BLaER1 (cell line): ENCODE data around the gene ZNF417.
"Not testable (repeated sequence)": the region's sequence is repeated elsewhere in the genome, so short reads cannot be mapped to it uniquely, and the experiment has no call there.

Source experiments
- H3K27ac ChIP-seq: shearing (Covaris generic); formaldehyde crosslinking; 2 replicates; pipeline ENCODE4 v1.8.1; 2022
- H3K27me3 ChIP-seq: shearing (Covaris generic); formaldehyde crosslinking; 2 replicates; pipeline ENCODE4 v1.8.1; 2022
- H3K36me3 ChIP-seq: shearing (Covaris generic); formaldehyde crosslinking; 2 replicates; pipeline ENCODE4 v1.8.1; 2022
- H3K4me1 ChIP-seq: shearing (Covaris generic); formaldehyde crosslinking; 2 replicates; pipeline ENCODE4 v1.8.1; 2022
- H3K4me2 ChIP-seq: shearing (Covaris generic); formaldehyde crosslinking; 2 replicates; pipeline ENCODE4 v1.8.1; 2022
- H3K4me3 ChIP-seq: shearing (Covaris generic); formaldehyde crosslinking; 2 replicates; pipeline ENCODE4 v1.8.1; 2022
- H3K9ac ChIP-seq: shearing (Covaris generic); formaldehyde crosslinking; 2 replicates; pipeline ENCODE4 v1.8.1; 2022
- H3K9me3 ChIP-seq: shearing (Covaris generic); formaldehyde crosslinking; 2 replicates; pipeline ENCODE4 v1.8.1; 2022
- H4K20me1 ChIP-seq: shearing (Covaris generic); formaldehyde crosslinking; 2 replicates; pipeline ENCODE4 v1.8.1; 2022
- Cebpa-rat ChIP-seq: shearing (Covaris generic); IDR thresholded peaks from 2 replicates; pipeline ENCODE4 v1.8.1; 2022

The ZNF417 gene

DNA sequence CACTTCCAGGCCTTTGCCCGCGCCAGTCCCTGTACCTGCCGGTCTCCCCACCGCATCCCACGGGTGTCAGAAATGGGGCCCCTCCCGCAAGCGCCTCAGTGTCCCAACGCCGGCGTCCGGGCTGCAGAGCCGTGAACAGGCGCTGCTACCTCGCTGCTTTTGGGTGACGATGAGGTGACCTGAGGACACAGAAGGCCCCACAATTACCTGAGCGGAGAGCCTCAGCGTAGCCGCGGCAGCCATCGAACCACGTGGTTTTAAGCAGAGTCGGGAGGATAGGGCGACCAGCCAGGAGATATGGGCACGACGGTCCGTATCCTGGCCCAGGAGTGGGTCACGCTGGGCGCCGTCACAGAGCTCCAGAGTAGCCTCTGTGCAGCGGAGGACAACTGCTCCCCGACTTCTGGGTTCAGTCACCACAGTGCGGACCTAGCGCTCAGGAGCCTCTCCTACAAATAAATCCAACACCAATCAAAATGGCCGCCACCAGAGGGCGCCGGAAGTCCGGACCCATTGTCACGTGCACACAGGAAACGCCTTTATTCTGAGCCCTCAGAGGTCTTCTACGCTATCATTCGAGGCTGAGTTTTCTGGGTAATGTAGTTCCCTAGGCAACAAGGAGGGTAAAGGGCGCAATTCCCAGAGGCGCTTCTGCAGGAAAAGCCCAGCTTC, 27.7 kb downstream of the ZNF417 start, which contains the start of gene ZNF814:
TSS of gene ZNF814 (minus strand) at position 478 of the 672 bp plus-strand sequence. CDS start at position 243, 235 bp downstream.
- no peak for TF ChIP-seq Cebpa-rat
- peak within 1 kb of the TSS; percentile 87 for H3K4me3 ChIP-seq
- H3K27ac ChIP-seq, result peak within 1 kb of the TSS; percentile 91
- H3K4me1 ChIP-seq, result peaks cover 13% of the 10 kb centered on the region
- peaks cover 44% of the 10 kb centered on the region for H3K9me3 ChIP-seq
- H3K36me3 ChIP-seq, result peaks cover 37% of the 10 kb centered on the region
- H3K4me2 ChIP-seq, result peak within 1 kb of the TSS; percentile 87
- H4K20me1 ChIP-seq, result no peaks in the 10 kb centered on the region
- peak within 1 kb of the TSS; percentile 93 for H3K9ac ChIP-seq
- H3K27me3 ChIP-seq, result no peaks in the 10 kb centered on the region

DNA sequence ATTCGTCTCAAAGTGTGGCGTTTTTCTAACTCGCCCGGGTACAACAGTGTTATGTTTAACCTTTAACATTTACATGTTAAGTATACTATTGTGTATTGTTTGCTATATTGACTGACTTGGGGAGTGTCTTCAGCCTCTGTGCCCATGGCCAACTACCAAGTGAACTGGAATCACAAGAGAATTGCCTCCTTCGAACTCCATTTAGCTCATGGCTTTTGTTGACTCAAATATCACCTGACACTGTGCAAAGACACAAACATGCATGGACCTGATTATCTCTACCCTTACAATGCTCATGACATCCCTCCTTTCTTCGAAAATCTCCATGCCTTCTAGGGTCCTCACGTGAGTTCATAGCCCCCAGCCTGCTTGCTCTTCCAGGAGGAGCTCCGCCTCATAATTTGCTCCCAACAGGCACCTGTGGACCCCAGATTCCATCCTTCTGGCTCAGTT, 28.3 kb downstream of the ZNF417 start:
- Histone ChIP-seq H3K27me3 (no peaks in the 10 kb centered on the region), H3K9ac (peak overlapping the region; percentile 93), H3K4me2 (peak overlapping the region; percentile 87), H3K27ac (peak overlapping the region; percentile 91), H3K36me3 (peaks cover 42% of the 10 kb centered on the region), H3K4me1 (peaks cover 13% of the 10 kb centered on the region), H3K4me3 (peak overlapping the region; percentile 87), H3K9me3 (peaks cover 49% of the 10 kb centered on the region), H4K20me1 (no peaks in the 10 kb centered on the region)
- no peak for TF ChIP-seq Cebpa-rat

- TF ChIP-seq Cebpa-rat, result no peak
Observed at GRCh38 chr19:57887195-57887941, 29.0 kb downstream of the ZNF417 start.

DNA sequence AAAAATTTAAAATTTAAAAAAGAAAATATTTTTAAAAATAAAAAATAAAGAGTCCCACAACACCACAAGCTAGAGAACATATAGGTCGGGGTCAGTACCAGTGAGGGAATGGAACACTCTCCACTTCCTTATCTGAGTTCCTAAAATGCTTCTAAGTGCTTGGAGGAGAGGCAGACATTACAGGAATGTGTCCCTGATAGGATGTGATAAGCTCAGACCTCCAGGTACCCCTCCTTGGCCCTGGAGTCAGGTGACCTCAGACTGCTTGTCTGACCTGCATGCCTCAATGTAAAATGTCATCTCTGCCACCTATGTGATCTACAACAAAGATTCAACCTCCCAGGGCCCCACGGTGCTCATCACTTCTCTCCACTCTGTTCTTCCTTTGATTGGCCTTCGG, 30.3 kb downstream of the ZNF417 start:
- Histone ChIP-seq H3K27me3 (no peaks in the 10 kb centered on the region), H3K9ac (no peak overlapping the region), H3K4me2 (no peak overlapping the region), H3K4me1 (peaks cover 13% of the 10 kb centered on the region), H3K9me3 (peaks cover 56% of the 10 kb centered on the region), H4K20me1 (no peaks in the 10 kb centered on the region), H3K36me3 (peaks cover 50% of the 10 kb centered on the region), H3K27ac (no peak overlapping the region), H3K4me3 (peak overlapping the region; percentile 87; the same call in 1 of the 2 replicates)
- no peak for TF ChIP-seq Cebpa-rat

More at GRCh38 chr19:57887195-57887941, 29.0 kb downstream of the ZNF417 start:
- peak overlapping the region; percentile 87 for H3K4me2 ChIP-seq
- H3K27ac ChIP-seq, result no peak overlapping the region
- no peaks in the 10 kb centered on the region for H3K27me3 ChIP-seq
- H3K4me3 ChIP-seq, result peak overlapping the region; percentile 87
- no peaks in the 10 kb centered on the region for H4K20me1 ChIP-seq
- H3K9me3 ChIP-seq, result peaks cover 56% of the 10 kb centered on the region
- peaks cover 13% of the 10 kb centered on the region for H3K4me1 ChIP-seq
- H3K9ac ChIP-seq, result peak overlapping the region; percentile 93
- peaks cover 50% of the 10 kb centered on the region for H3K36me3 ChIP-seq

GRCh38 chr19:57873883-57874799, 42.3 kb downstream of the ZNF417 start:
- H3K36me3 ChIP-seq, result peaks cover 96% of the 10 kb centered on the region

GRCh38 chr19:57872450-57872849, 43.9 kb downstream of the ZNF417 start:
- H3K4me2 ChIP-seq, result no peak overlapping the region
- H3K4me3 ChIP-seq, result no peak overlapping the region
- H3K4me1 ChIP-seq, result no peaks in the 10 kb centered on the region
- H3K9ac ChIP-seq, result no peak overlapping the region
- H3K36me3 ChIP-seq, result peaks cover 98% of the 10 kb centered on the region
- no peaks in the 10 kb centered on the region for H3K27me3 ChIP-seq
- peaks cover 12% of the 10 kb centered on the region; the same call in 1 of the 2 replicates for H4K20me1 ChIP-seq
- H3K27ac ChIP-seq, result no peak overlapping the region
- no peak for TF ChIP-seq Cebpa-rat
- H3K9me3 ChIP-seq, result peaks cover 89% of the 10 kb centered on the region

More at GRCh38 chr19:57873883-57874799, 42.3 kb downstream of the ZNF417 start:
- H4K20me1 ChIP-seq, result peaks cover 10% of the 10 kb centered on the region; the same call in 1 of the 2 replicates
- not testable (repeated sequence) for H3K9ac ChIP-seq, H3K4me1 ChIP-seq, H3K27ac ChIP-seq, H3K27me3 ChIP-seq, H3K4me2 ChIP-seq
- H3K4me3 ChIP-seq, result 0 out of 2 replicates have a peak overlapping the region, but pooled peaks have one; percentile 25
- peaks cover 97% of the 10 kb centered on the region for H3K9me3 ChIP-seq

GRCh38 chr19:57870225-57870624, 46.2 kb downstream of the ZNF417 start:
- H3K36me3 ChIP-seq, result peaks cover 96% of the 10 kb centered on the region
- peaks cover 30% of the 10 kb centered on the region for H4K20me1 ChIP-seq
- no peak for TF ChIP-seq Cebpa-rat
- no peak overlapping the region for H3K4me2 ChIP-seq
- H3K9me3 ChIP-seq, result peaks cover 67% of the 10 kb centered on the region
- H3K4me1 ChIP-seq, result no peaks in the 10 kb centered on the region
- no peak overlapping the region for H3K9ac ChIP-seq
- H3K4me3 ChIP-seq, result no peak overlapping the region
- no peak overlapping the region for H3K27ac ChIP-seq
- no peaks in the 10 kb centered on the region for H3K27me3 ChIP-seq

- H3K36me3 ChIP-seq, result peaks cover 96% of the 10 kb centered on the region
Observed at GRCh38 chr19:57869655-57870054, 46.7 kb downstream of the ZNF417 start.

DNA sequence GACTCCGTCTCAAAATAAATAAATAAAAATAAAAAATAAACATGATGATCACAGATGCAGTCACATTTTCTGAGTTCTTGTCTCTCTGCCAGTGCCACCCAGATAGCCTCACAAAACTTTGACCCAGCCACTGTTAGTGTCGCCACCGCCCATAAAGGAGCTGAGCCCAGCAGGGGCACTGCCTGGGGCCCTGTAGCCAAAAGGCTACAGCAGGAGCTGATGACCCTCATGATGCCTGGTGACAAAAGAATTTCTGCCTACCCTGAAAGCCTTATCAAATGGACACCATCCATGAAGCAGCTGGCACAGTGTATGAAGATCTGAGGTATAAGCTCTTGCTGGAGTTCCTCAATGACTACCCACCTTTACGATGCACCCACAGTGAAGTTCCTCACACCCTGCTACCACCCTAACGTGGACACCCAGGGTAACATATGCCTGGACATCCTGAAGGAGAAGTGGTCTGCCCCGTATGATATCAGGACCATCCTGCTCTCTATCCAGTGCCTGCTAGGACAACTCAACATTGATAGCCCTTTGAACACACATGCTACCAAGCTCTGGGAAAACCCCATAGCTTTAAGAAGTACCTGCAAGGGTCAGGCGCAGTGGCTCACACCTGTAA, 48.4 kb downstream of the ZNF417 start:
- H3K9ac ChIP-seq, result no peak overlapping the region
- H3K4me3 ChIP-seq, result no peak overlapping the region
- H3K36me3 ChIP-seq, result peaks cover 94% of the 10 kb centered on the region
- H3K4me2 ChIP-seq, result no peak overlapping the region
- no peak overlapping the region for H3K27ac ChIP-seq
- peaks cover 47% of the 10 kb centered on the region for H4K20me1 ChIP-seq
- no peaks in the 10 kb centered on the region for H3K4me1 ChIP-seq
- no peak for TF ChIP-seq Cebpa-rat
- no peaks in the 10 kb centered on the region for H3K27me3 ChIP-seq
- H3K9me3 ChIP-seq, result peaks cover 45% of the 10 kb centered on the region

More at GRCh38 chr19:57869655-57870054, 46.7 kb downstream of the ZNF417 start:
- Histone ChIP-seq H3K9me3 (peaks cover 62% of the 10 kb centered on the region), H4K20me1 (peaks cover 35% of the 10 kb centered on the region)
- H3K4me3 ChIP-seq, H3K27me3 ChIP-seq, H3K4me2 ChIP-seq, H3K27ac ChIP-seq, H3K9ac ChIP-seq, H3K4me1 ChIP-seq: not testable (repeated sequence)
